ENCODE results near the gene DHRS13.

DHRS13 gene

DNA sequence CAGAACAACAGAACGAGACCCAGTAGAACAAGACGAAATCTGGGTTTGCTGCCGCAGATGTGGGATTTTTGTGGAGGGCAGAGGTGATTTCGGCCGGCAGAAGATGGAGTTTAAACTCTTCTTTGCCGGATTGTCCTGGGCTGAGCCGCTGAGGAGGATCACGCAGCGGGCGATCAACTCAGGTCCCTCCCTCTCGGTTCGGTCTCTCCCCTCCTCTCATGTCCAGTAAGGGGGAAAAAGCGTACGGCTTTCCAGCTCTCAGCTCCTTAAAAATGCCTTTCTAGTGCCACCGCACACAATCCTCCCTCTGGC, 46.0 kb upstream of the DHRS13 start:
- H3K27ac ChIP-seq = peak overlapping the region; percentile 99; the same call in 1 of the 2 replicates
- TF ChIP-seq ZFX (IDR thresholded peaks at IDR 0.05; ENCODE audit: borderline replicate concordance) (no peak), CTCF (IDR thresholded peaks at IDR 0.05) (no peak)

- TF ChIP-seq CTCF (IDR thresholded peaks at IDR 0.05) (no peak), ZFX (IDR thresholded peaks at IDR 0.05; ENCODE audit: borderline replicate concordance) (no peak)
- H3K27ac ChIP-seq = no peak overlapping the region
These were observed 45.5 kb upstream of the DHRS13 start for GRCh38 chr17:28948342-28948741.

DNA sequence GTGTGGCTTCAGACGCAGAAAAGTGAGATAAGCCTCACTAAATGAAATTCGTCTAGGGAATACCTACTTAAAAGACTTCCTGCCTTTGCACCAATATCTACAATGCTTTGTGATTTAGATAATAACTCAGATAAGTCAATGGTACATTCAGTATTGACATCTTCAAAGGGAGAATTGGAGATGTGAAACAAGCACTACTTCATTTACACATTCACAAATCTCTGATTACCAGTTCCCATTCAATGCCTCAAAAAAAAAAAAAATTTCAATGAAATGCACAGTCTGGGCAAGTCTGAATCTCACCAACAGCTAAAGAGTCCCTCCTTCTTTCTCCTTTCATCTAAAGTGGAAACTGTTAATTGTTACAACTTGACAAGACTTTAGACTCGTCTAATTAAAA, 44.8 kb upstream of the DHRS13 start:
- TF ChIP-seq CTCF (IDR thresholded peaks at IDR 0.05) = no peak
- TF ChIP-seq ZFX (IDR thresholded peaks at IDR 0.05; ENCODE audit: borderline replicate concordance) = no peak
- H3K27ac ChIP-seq = peak overlapping the region; percentile 58; the same call in 1 of the 2 replicates

DNA sequence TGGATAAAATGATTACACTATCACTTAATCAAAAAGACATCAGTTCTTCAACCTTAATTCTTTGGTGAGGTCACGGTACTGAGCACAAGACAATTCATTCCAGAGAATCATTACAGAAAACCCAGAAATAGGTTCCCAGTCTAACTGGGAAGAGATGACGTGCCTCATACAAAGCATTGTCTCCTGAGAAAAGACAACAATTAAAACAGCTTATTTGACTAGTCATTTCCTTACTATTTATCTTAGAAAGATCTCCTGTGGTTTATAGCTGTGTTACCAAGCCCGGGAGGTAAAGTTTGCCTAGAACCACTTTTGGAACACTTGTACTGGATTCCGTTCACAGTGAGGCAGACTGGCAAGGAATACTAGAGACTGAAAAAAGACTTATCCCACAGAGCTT, 43.4 kb upstream of the DHRS13 start:
- TF ChIP-seq ZFX (IDR thresholded peaks at IDR 0.05; ENCODE audit: borderline replicate concordance) (no peak), CTCF (IDR thresholded peaks at IDR 0.05) (no peak)
- H3K27ac ChIP-seq = peak overlapping the region; percentile 58

DNA sequence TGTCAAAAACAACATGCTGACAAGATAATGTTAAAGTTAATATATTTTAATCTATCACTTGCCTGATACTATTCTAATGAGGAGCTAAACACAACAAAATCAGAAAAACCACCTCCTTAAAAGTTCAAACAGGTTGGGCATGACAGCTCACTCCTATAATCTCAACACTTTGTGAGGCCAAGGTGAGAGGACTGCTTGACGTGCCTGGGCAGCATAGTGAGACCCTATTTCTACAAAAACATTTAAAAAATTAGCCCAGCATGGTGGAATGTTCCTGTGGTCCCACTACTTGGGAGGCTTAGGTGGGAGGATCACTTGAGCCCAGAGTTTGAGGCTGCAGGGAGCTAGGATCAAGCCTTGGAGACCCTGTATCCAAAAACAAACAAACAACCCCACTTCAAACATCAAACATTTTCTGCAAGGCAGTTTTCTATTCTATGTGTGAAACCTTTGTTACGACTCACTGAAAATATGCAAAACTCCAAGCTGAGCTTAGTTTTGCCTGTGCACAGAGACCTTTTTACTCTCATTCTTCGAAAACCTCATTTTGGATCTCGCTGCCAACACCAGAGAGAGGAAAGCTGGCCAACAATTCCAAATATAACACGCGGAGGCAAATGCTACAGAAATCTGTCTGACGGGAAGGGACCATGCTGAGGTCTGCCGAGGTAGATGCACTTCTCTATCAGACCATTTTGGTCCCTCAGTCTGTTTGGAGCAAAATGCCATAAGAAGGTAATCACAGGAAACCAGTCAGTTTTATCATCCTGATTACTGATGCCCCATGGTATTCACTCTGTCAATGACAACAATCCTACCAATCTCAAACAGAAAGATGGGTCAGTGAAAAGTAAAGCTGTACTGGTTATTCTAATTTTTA, 42.2 kb upstream of the DHRS13 start:
- no peak for TF ChIP-seq CTCF (IDR thresholded peaks at IDR 0.05)
- no peak for TF ChIP-seq ZFX (IDR thresholded peaks at IDR 0.05; ENCODE audit: borderline replicate concordance)
- H3K27ac ChIP-seq = no peak overlapping the region

GRCh38 chr17:28944343-28944742, 41.5 kb upstream of the DHRS13 start:
- H3K27ac ChIP-seq = no peak overlapping the region

More at GRCh38 chr17:28944343-28944742, 41.5 kb upstream of the DHRS13 start:
- TF ChIP-seq CTCF (IDR thresholded peaks at IDR 0.05) (no peak), ZFX (IDR thresholded peaks at IDR 0.05; ENCODE audit: borderline replicate concordance) (no peak)

All from 22Rv1 (cell line).